DOHH2 (cell line): ENCODE measurements around the gene CD19.

ENCODE experiments used
- H3F3A ChIP-seq: fragments of 200-600 bp; sonication (generic), shearing (Covaris generic); 2 replicates; pipeline ENCODE4 v1.6.0; 2016; ENCODE audit warnings: antibody characterized with exemption, mild to moderate bottlenecking; ENCODE audit not compliant: control insufficient read depth, insufficient read depth
- H3K27ac ChIP-seq: fragments of 200-600 bp; sonication (generic); 2 replicates; pipeline ENCODE4 v1.5.1; 2014; ENCODE audit warnings: low read depth, mild to moderate bottlenecking, low read length, moderate library complexity
- H3K27me3 ChIP-seq: fragments of 200-600 bp; sonication (generic); 2 replicates; pipeline ENCODE4 v1.6.1; 2014; ENCODE audit warnings: mild to moderate bottlenecking, low read length, mixed read lengths; ENCODE audit not compliant: control insufficient read depth
- H3K36me3 ChIP-seq: fragments of 200-600 bp; sonication (generic); 2 replicates; pipeline ENCODE4 v1.6.1; 2014; ENCODE audit warnings: mild to moderate bottlenecking, low read length, moderate library complexity, mixed read lengths; ENCODE audit not compliant: control insufficient read depth
- H3K4me1 ChIP-seq: fragments of 200-600 bp; sonication (generic); 2 replicates; pipeline ENCODE4 v1.6.1; 2014; ENCODE audit warnings: mild to moderate bottlenecking, low read length, mixed read lengths; ENCODE audit not compliant: control insufficient read depth
- H3K4me2 ChIP-seq: fragments of 200-600 bp; sonication (generic); 2 replicates; pipeline ENCODE4 v1.6.0; 2014; ENCODE audit warnings: mild to moderate bottlenecking, low read length, moderate library complexity
- H3K4me3 ChIP-seq: fragments of 200-600 bp; sonication (generic); 2 replicates; pipeline ENCODE4 v1.5.1; 2014; ENCODE audit warnings: mild to moderate bottlenecking, low read length, mixed read lengths
- H3K79me2 ChIP-seq: fragments of 200-600 bp; sonication (generic); 2 replicates; pipeline ENCODE4 v1.6.1; 2014; ENCODE audit warnings: mild to moderate bottlenecking, low read length, mixed read lengths; ENCODE audit not compliant: control insufficient read depth
- H3K9me2 ChIP-seq: fragments of 200-600 bp; sonication (generic); replicated peaks from 2 replicates; pipeline ENCODE4 v1.6.1; 2014; ENCODE audit warnings: mild to moderate bottlenecking, low read length, mixed read lengths; ENCODE audit not compliant: control insufficient read depth
- H3K9me3 ChIP-seq: fragments of 200-600 bp; sonication (generic); 2 replicates; pipeline ENCODE4 v1.6.1; 2014; ENCODE audit warnings: antibody characterized with exemption, low read length, mixed read lengths; ENCODE audit not compliant: control insufficient read depth, insufficient read depth
- H4K20me1 ChIP-seq: fragments of 200-600 bp; sonication (generic); 2 replicates; pipeline ENCODE4 v1.6.0; 2014; ENCODE audit warnings: low read depth, mild to moderate bottlenecking, antibody characterized with exemption, low read length, moderate library complexity; ENCODE audit not compliant: control insufficient read depth, insufficient read depth
- EZH2phosphoT487 ChIP-seq: fragments of 200-600 bp; sonication (generic); IDR thresholded peaks from 2 replicates; pipeline ENCODE4 v1.6.1; 2017; ENCODE audit warnings: borderline replicate concordance, mild to moderate bottlenecking, antibody characterized with exemption, low read length, moderate library complexity, mixed read lengths
- TF ChIP-seq, protein P1 (sequence below): fragments of 200-600 bp; sonication (generic); IDR thresholded peaks from one replicate; pipeline ENCODE4 v1.5.1; 2014; ENCODE audit warnings: antibody characterized with exemption, mild to moderate bottlenecking, low read depth, low read length; ENCODE audit not compliant: poor library complexity, severe bottlenecking

The CD19 gene

DNA sequence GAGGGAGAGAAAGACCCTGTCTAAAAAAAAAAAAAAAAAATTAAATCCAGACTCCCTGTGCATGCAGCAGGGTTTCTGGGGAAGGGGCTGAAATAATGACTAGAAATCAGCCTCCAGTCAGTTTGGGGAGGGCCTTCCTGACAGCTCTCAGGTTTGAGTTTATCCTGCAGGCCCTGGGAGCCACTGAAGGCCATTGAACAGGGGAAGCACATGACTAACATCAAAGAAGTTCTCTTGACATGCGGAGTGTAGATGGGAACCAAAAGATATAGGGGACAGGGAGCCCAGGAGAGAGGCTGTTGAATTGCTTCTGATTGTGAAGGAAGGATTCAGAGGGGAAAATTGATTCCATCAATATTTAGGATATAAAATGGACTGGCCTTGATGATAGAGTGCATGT is 4.0 kb upstream of the CD19 start:
- H3K27me3 ChIP-seq = no peaks in the 10 kb centered on the region
- TF ChIP-seq, protein P1, sequence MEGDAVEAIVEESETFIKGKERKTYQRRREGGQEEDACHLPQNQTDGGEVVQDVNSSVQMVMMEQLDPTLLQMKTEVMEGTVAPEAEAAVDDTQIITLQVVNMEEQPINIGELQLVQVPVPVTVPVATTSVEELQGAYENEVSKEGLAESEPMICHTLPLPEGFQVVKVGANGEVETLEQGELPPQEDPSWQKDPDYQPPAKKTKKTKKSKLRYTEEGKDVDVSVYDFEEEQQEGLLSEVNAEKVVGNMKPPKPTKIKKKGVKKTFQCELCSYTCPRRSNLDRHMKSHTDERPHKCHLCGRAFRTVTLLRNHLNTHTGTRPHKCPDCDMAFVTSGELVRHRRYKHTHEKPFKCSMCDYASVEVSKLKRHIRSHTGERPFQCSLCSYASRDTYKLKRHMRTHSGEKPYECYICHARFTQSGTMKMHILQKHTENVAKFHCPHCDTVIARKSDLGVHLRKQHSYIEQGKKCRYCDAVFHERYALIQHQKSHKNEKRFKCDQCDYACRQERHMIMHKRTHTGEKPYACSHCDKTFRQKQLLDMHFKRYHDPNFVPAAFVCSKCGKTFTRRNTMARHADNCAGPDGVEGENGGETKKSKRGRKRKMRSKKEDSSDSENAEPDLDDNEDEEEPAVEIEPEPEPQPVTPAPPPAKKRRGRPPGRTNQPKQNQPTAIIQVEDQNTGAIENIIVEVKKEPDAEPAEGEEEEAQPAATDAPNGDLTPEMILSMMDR = no peak
- H3K79me2 ChIP-seq = peaks cover 18% of the 10 kb centered on the region
- H3K27ac ChIP-seq = 0 out of 2 replicates have a peak overlapping the region, but pooled peaks have one; percentile 0
- H3K4me1 ChIP-seq = peaks cover 62% of the 10 kb centered on the region
- no peaks in the 10 kb centered on the region for H3K9me2 ChIP-seq
- peaks cover 47% of the 10 kb centered on the region for H3F3A ChIP-seq
- H3K9me3 ChIP-seq = no peaks in the 10 kb centered on the region
- H3K36me3 ChIP-seq = peaks cover 34% of the 10 kb centered on the region
- no peak overlapping the region for H3K4me2 ChIP-seq
- H4K20me1 ChIP-seq = no peaks in the 10 kb centered on the region
- H3K4me3 ChIP-seq = no peak overlapping the region

DNA sequence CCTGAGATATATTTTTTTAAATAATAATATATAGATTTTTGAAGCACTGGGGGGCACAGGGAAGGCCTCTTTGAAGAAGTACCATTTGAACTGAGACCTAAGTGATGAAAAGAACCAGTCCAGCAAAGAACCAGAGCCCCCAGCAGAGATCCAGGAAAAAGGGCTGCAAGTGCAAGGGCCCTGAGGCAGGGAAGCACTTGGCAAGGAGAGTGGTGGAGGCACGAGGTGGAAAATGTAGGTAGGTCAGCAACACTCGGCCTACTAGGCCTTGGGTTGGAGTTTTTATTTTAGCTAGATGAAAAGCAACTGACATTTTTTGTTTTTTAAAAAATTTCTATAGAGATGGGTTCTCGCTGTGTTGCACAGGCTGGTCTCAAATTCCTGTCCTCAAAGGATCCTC is 1.6 kb upstream of the CD19 start:
- peak overlapping the region; percentile 99 for H3K27ac ChIP-seq
- H3K79me2 ChIP-seq = peaks cover 36% of the 10 kb centered on the region
- TF ChIP-seq, protein P1 = no peak
- TF ChIP-seq EZH2phosphoT487 = no peak
- no peaks in the 10 kb centered on the region for H3K9me3 ChIP-seq
- peaks cover 37% of the 10 kb centered on the region for H3F3A ChIP-seq
- peak overlapping the region; percentile 97 for H3K4me3 ChIP-seq
- H3K9me2 ChIP-seq = no peaks in the 10 kb centered on the region
- peaks cover 43% of the 10 kb centered on the region for H3K36me3 ChIP-seq
- H4K20me1 ChIP-seq = no peaks in the 10 kb centered on the region
- H3K27me3 ChIP-seq = no peaks in the 10 kb centered on the region
- peaks cover 62% of the 10 kb centered on the region for H3K4me1 ChIP-seq
- H3K4me2 ChIP-seq = peak overlapping the region; percentile 96

DNA sequence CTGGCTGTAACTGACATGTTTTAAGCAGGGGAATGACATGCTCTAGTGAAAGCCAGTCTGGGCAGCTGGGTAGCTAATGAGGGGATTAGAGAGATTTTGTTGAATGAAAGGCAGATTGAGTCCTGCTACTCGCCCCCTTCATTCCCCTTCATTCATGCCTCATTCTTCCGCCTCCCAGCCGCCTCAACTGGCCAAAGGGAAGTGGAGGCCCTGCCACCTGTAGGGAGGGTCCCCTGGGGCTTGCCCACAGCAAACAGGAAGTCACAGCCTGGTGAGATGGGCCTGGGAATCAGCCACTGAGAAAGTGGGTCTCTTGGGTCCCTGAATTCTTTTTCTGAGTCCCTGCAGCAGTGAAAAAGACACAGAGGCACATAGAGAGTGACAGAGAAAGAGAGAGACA is 1.1 kb upstream of the CD19 start:
- peak overlapping the region; percentile 96 for H3K4me2 ChIP-seq
- peak overlapping the region; percentile 97 for H3K4me3 ChIP-seq
- H3K4me1 ChIP-seq = peaks cover 63% of the 10 kb centered on the region

More for the DNA sequence above, 1.1 kb upstream of the CD19 start:
- Histone ChIP-seq H3K9me2 (no peaks in the 10 kb centered on the region), H4K20me1 (no peaks in the 10 kb centered on the region), H3K27me3 (no peaks in the 10 kb centered on the region), H3K9me3 (no peaks in the 10 kb centered on the region), H3K36me3 (peaks cover 43% of the 10 kb centered on the region), H3K27ac (peak overlapping the region; percentile 99), H3K79me2 (peaks cover 38% of the 10 kb centered on the region), H3F3A (peaks cover 40% of the 10 kb centered on the region)
- TF ChIP-seq, protein P1 = no peak
- TF ChIP-seq EZH2phosphoT487 = no peak
